Gastroesophageal sphincter (tissue), 3 donors: ENCODE results near the gene SPTB.

Experiments used
- EP300 ChIP-seq: sonication (generic); formaldehyde crosslinking; IDR thresholded peaks from one replicate; pipeline ENCODE4 v1.6.1; 2017; ENCODE audit warnings: antibody characterized with exemption, mild to moderate bottlenecking
- POLR2A ChIP-seq, 2 donors: fragments of 450-650 bp; IDR thresholded peaks; one replicate each; pipeline ENCODE4 v1.6.1; 2017; ENCODE audit warnings: antibody characterized with exemption in 2 of 2, mild to moderate bottlenecking in 2 of 2, moderate library complexity in 1 of 2
- POLR2AphosphoS5 ChIP-seq: sonication (generic); formaldehyde crosslinking; IDR thresholded peaks from one replicate; pipeline ENCODE4 v1.6.1; 2017; ENCODE audit warnings: antibody characterized with exemption
- TF ChIP-seq, protein P1 (sequence below), 4 experiments: fragments of 200-600 bp in 2 of 4; fragments of 450-650 bp in 2 of 4; sonication (generic) in 1 of 4; IDR thresholded peaks; one replicate each; pipeline ENCODE4 v1.5.1; 2017 to 2019; ENCODE audit warnings: antibody characterized with exemption in 4 of 4, mild to moderate bottlenecking in 2 of 4, moderate library complexity in 2 of 4

DNA sequence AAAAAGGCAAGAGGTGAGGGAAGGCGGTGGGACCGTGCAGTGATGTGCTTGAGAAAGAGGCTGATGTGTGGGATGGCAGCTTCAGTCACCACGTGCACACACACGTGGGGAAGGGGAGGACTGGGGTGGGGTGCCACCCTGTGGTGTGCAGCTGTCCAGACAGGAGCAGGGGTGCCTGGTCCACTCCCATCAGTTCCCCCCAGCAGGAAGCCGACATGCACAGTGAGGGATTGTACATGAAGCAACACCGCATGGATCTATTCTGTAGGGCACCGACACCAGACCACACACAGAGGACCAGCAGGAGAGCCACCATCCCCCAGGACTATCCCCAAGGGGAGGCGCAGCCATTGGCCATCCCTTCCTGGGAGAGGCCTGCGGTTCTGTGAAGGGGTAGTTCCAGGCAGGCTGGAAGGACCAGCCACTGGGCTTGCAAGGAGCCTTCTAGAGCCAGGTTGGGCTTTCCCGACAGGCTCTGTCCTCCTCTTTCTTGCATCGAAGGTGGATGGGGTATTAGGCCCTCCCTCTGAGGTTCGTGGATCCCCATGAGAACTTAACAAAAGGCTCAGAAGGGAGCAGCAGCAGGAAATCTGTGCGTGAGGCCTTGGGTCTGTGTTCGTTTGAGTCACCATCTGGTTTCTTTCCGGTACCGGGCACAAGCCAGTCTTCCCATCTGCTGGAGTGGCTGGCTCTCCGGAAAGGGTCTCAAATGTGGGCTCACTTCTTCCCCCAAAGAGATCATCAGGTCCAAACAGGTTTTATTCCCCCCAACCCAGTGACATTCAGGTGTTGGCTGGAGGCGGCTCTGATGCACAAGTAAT, 115.7 kb downstream of the SPTB start:
- TF ChIP-seq, protein P1, sequence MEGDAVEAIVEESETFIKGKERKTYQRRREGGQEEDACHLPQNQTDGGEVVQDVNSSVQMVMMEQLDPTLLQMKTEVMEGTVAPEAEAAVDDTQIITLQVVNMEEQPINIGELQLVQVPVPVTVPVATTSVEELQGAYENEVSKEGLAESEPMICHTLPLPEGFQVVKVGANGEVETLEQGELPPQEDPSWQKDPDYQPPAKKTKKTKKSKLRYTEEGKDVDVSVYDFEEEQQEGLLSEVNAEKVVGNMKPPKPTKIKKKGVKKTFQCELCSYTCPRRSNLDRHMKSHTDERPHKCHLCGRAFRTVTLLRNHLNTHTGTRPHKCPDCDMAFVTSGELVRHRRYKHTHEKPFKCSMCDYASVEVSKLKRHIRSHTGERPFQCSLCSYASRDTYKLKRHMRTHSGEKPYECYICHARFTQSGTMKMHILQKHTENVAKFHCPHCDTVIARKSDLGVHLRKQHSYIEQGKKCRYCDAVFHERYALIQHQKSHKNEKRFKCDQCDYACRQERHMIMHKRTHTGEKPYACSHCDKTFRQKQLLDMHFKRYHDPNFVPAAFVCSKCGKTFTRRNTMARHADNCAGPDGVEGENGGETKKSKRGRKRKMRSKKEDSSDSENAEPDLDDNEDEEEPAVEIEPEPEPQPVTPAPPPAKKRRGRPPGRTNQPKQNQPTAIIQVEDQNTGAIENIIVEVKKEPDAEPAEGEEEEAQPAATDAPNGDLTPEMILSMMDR (IDR thresholded peaks at IDR 0.05), result no peak
- no peak for TF ChIP-seq POLR2AphosphoS5
- TF ChIP-seq POLR2A (IDR thresholded peaks at IDR 0.05), result no peak
- no peak for TF ChIP-seq EP300
